Measurements from ENCODE around the gene RIN1. TPM values are rescaled to one million over a fixed set of nuclear protein-coding genes. Genes with fewer than 3 reads are reported as not detected.

The RIN1 gene
- total and polyA plus RNA-seq, 2 experiments from 2014 or later: 2.5 to 8.2 TPM

- H3K4me3 Mint-ChIP-seq: peak overlapping the region; percentile 98
- no peak overlapping the region for H2AFZ ChIP-seq
- H3K27ac ChIP-seq (ENCODE audit: low read depth): 0 out of 2 replicates have a peak overlapping the region, but pooled peaks have one; percentile 97
- H4K20me1 ChIP-seq (replicated peaks; ENCODE audit: insufficient read depth): peaks cover 13% of the 10 kb centered on the region; the same call in 1 of the 2 replicates
- ATAC-seq: no peak
- DNase-seq (ENCODE audit: low spot score): no peak
- no peaks in the 10 kb centered on the region for H3K27me3 ChIP-seq (ENCODE audit: insufficient read depth)
- peaks cover 64% of the 10 kb centered on the region for H3K36me3 Mint-ChIP-seq (ENCODE audit: low read depth)
- peaks cover 21% of the 10 kb centered on the region; the same call in 1 of the 2 replicates for H3K36me3 ChIP-seq (ENCODE audit: insufficient read depth)
- peaks cover 43% of the 10 kb centered on the region for H3F3A ChIP-seq (replicated peaks; ENCODE audit: low read depth)
- H3K9me2 ChIP-seq (ENCODE audit: insufficient read depth): no peaks in the 10 kb centered on the region
- H3K4me3 ChIP-seq: peak overlapping the region; percentile 83
- H3K4me1 ChIP-seq (ENCODE audit: insufficient read depth): peaks cover 21% of the 10 kb centered on the region
- no peak for TF ChIP-seq EZH2phosphoT487 (IDR thresholded peaks at IDR 0.05; ENCODE audit: unreplicated experiment)
- no peak for TF ChIP-seq NANOG (IDR thresholded peaks at IDR 0.05; ENCODE audit: borderline replicate concordance)
- TF ChIP-seq ZNF331 (CRISPR knock-in tag; IDR thresholded peaks at IDR 0.05; ENCODE audit: low read depth): no peak
- no peak for TF ChIP-seq REST (IDR thresholded peaks at IDR 0.05; ENCODE audit: unreplicated experiment)
- TF ChIP-seq EZH2 (IDR thresholded peaks at IDR 0.05; ENCODE audit: low read depth, unreplicated experiment): no peak
- no peak for TF ChIP-seq CTCF (conservative IDR thresholded peaks at IDR 0.05; ENCODE audit: low read depth in 2 of 2)
- TF ChIP-seq CREB1 (CRISPR knock-in tag; IDR thresholded peaks at IDR 0.05; ENCODE audit: low read depth): no peak
- no peak for TF ChIP-seq ZNF462 (CRISPR knock-in tag; IDR thresholded peaks at IDR 0.05)
- TF ChIP-seq JUNB (IDR thresholded peaks at IDR 0.05; ENCODE audit: unreplicated experiment): no peak
- TF ChIP-seq POLR2AphosphoS5 (IDR thresholded peaks at IDR 0.05; ENCODE audit: low read depth): no peak
- H3K79me2 ChIP-seq (replicated peaks; ENCODE audit: insufficient read depth): peaks cover 23% of the 10 kb centered on the region
- peak overlapping the region; percentile 82 for H3K4me2 ChIP-seq
- peaks cover 31% of the 10 kb centered on the region for H3K4me1 Mint-ChIP-seq
- peak overlapping the region; percentile 98 for H3K27ac Mint-ChIP-seq
- peaks cover 24% of the 10 kb centered on the region for H3K27me3 Mint-ChIP-seq (ENCODE audit: insufficient read depth, low read depth, poor library complexity)
- H3K9me3 Mint-ChIP-seq: no peaks in the 10 kb centered on the region
These were observed 33.0 kb upstream of the RIN1 start for GRCh38 chr11:66369073-66369894.
